Measurements from ENCODE around the gene APOL2. TPM values are rescaled to one million over a fixed set of nuclear protein-coding genes. Genes with fewer than 3 reads are reported as not detected.
"Not testable (repeated sequence)": the region's sequence is repeated elsewhere in the genome, so short reads cannot be mapped to it uniquely, and the experiment has no call there.

The APOL2 gene
- total RNA-seq, 4 donors from 2014 or later: 15.3 to 21.8 (median 17.1) TPM

GRCh38 chr22:36194385-36194784 lies 44.9 kb downstream of the APOL2 start:
- Histone ChIP-seq H3K4me3 (no peak overlapping the region), H3K4me1 (peaks cover 31% of the 10 kb centered on the region), H3K36me3 (no peaks in the 10 kb centered on the region), H3K9me3 (no peaks in the 10 kb centered on the region), H3K27me3 (no peaks in the 10 kb centered on the region), H3K27ac (no peak overlapping the region)
- DNase-seq (ENCODE audit: low spot score in 2 of 2): no peak
- TF ChIP-seq POLR2AphosphoS5 (IDR thresholded peaks at IDR 0.05) (no peak), EP300 (IDR thresholded peaks at IDR 0.05) (no peak), POLR2A (IDR thresholded peaks at IDR 0.05) (no peak), CTCF (IDR thresholded peaks at IDR 0.05) (no peak)
- WGBS: 90% methylated on average over 2 of the region's 2 CpGs

GRCh38 chr22:36193577-36193976 lies 45.8 kb downstream of the APOL2 start:
- no peaks in the 10 kb centered on the region for H3K27me3 ChIP-seq
- H3K27ac ChIP-seq: no peak overlapping the region
- no peaks in the 10 kb centered on the region for H3K9me3 ChIP-seq
- H3K36me3 ChIP-seq: no peaks in the 10 kb centered on the region
- no peak for TF ChIP-seq POLR2A (IDR thresholded peaks at IDR 0.05)
- no peak for TF ChIP-seq POLR2AphosphoS5 (IDR thresholded peaks at IDR 0.05)
- no peak for TF ChIP-seq EP300 (IDR thresholded peaks at IDR 0.05)
- TF ChIP-seq CTCF (IDR thresholded peaks at IDR 0.05): no peak
- H3K4me3 ChIP-seq: no peak overlapping the region
- no peak for DNase-seq (ENCODE audit: low spot score in 2 of 2)
- peaks cover 31% of the 10 kb centered on the region for H3K4me1 ChIP-seq
- WGBS: 58% methylated on average over 3 of the region's 3 CpGs

DNA sequence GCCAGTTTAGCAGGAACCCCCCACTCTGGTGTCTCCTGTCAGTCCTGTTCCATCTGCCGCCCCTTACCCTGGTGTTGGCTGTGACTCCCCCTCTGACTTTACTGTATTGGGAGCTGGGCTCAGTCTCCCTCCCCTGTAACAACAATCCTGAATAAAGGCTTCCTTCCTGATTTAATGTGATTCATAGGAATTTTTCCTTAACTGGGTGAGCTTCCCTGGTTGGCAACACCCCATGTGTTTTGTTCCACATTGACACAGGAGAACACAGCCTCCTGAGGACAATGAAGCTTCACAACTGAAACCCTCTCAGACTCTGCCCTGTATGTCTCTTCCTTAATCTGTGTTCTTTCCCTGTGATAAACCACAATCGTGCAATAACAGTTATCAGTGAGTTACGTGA lies 46.2 kb downstream of the APOL2 start:
- H3K36me3 ChIP-seq: no peaks in the 10 kb centered on the region
- H3K9me3 ChIP-seq: no peaks in the 10 kb centered on the region
- TF ChIP-seq EP300 (IDR thresholded peaks at IDR 0.05) (no peak), POLR2AphosphoS5 (IDR thresholded peaks at IDR 0.05) (no peak), POLR2A (IDR thresholded peaks at IDR 0.05) (no peak), CTCF (IDR thresholded peaks at IDR 0.05) (no peak)
- no peak for DNase-seq (ENCODE audit: low spot score in 2 of 2)
- peaks cover 31% of the 10 kb centered on the region for H3K4me1 ChIP-seq
- no peak overlapping the region for H3K4me3 ChIP-seq
- H3K27ac ChIP-seq: no peak overlapping the region
- 74% methylated on average over 3 of the region's 3 CpGs for WGBS
- no peaks in the 10 kb centered on the region for H3K27me3 ChIP-seq

- no peak for TF ChIP-seq POLR2AphosphoS5 (IDR thresholded peaks at IDR 0.05)
- TF ChIP-seq EP300 (IDR thresholded peaks at IDR 0.05): no peak
- no peak for TF ChIP-seq CTCF (IDR thresholded peaks at IDR 0.05)
- TF ChIP-seq POLR2A (IDR thresholded peaks at IDR 0.05): no peak
- H3K36me3 ChIP-seq: no peaks in the 10 kb centered on the region
- 75% methylated on average over 4 of the region's 4 CpGs for WGBS
Observed at GRCh38 chr22:36192542-36192941, 46.8 kb downstream of the APOL2 start.

GRCh38 chr22:36191106-36191836 lies 48.1 kb downstream of the APOL2 start:
- no peak overlapping the region for H3K4me3 ChIP-seq
- H3K9me3 ChIP-seq: no peaks in the 10 kb centered on the region
- H3K27me3 ChIP-seq: no peaks in the 10 kb centered on the region
- WGBS: 58% methylated on average over 17 of the region's 17 CpGs
- DNase-seq (ENCODE audit: low spot score in 2 of 2): no peak
- TF ChIP-seq POLR2A (IDR thresholded peaks at IDR 0.05): no peak
- no peak for TF ChIP-seq POLR2AphosphoS5 (IDR thresholded peaks at IDR 0.05)
- TF ChIP-seq EP300 (IDR thresholded peaks at IDR 0.05): no peak
- no peak for TF ChIP-seq CTCF (IDR thresholded peaks at IDR 0.05)
- H3K27ac ChIP-seq: no peak overlapping the region
- H3K4me1 ChIP-seq: peaks cover 12% of the 10 kb centered on the region
- no peaks in the 10 kb centered on the region for H3K36me3 ChIP-seq

More at GRCh38 chr22:36192542-36192941, 46.8 kb downstream of the APOL2 start:
- no peak for DNase-seq (ENCODE audit: low spot score in 2 of 2)
- Histone ChIP-seq H3K27me3 (no peaks in the 10 kb centered on the region), H3K27ac (no peak overlapping the region), H3K4me1 (peaks cover 24% of the 10 kb centered on the region), H3K9me3 (no peaks in the 10 kb centered on the region), H3K4me3 (no peak overlapping the region)

DNA sequence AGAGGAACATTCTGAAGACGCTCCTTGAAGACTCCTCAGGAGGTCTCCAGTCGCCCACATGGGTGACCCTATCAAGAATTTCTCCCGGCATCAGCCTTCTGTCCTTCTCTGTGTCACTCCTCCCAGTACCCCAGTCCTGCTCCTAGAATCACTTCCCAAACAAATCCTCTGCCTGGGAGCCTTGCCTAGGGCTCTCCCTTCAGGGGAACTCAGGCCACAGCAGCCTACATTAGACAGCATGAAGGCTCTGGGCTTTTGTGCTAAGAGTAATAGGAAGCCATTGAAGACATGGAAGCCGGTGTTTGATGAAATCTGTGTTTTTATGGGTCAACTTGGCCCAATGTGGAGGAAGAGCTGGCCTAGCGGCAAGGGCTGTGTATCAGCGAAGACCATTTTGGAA lies 51.5 kb downstream of the APOL2 start:
- not testable (repeated sequence) for H3K9me3 ChIP-seq; H3K27me3 ChIP-seq; H3K36me3 ChIP-seq; H3K4me3 ChIP-seq; H3K27ac ChIP-seq; DNase-seq (ENCODE audit: low spot score in 2 of 2)
- 98% methylated on average over 3 of the region's 6 CpGs for WGBS
- H3K4me1 ChIP-seq: peaks cover 21% of the 10 kb centered on the region

All from suprapubic skin (tissue), 4 donors.